ENCODE data around the gene RASA3.

The RASA3 gene

DNA sequence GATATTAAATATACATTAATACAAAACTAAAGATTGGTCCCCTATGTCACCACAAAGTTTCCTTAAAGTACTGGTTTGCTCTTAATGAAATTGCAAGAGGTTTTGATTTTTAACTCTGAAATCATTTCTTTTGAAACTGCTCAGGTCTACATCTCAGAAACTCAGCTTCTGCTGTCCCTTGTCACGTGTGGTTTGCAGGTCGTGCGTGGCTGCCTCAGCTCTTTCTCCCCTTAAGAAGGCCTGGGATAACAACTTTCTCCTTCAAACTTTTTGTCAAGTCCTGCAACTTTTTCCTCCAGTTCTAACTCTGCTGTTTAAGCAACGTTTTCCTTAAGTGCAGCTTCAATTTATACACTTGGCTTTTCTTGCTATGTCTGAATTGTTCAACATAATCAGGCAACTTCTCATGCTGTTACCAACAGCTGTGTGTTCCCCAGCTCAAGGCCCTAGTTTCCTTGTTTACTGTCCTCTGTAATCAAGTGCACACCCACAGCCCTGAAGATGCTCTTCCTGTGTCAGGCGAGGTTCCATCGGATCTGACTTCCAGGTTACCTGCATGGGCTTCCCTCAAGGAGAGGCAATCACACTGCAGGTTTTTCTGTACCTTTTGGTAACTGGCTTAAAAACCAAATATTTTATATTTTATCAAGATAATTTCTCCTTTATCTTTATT is 172.0 kb downstream of the RASA3 start:
- DNase-seq: no peak

GRCh38 chr13:113959198-113959597 is 173.2 kb downstream of the RASA3 start:
- DNase-seq: no peak

DNA sequence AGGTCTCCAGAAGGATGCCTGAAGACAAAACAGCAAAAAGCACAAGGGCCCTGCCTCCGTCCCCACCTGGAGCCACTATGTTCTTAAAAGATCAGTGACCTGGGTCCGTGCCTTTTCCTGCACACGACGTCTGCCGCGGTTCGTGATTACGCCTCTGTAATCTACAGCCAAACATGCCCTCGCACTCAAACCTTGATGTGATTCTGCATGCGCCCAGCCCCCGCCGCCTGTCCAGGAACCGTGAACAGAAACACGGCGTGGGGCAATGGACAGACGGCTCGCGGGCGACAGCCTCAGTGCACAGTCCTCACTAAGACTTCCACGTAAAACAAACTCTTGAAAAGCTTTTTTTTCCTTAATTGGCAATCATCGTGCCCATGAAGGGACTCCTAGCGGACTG is 174.1 kb downstream of the RASA3 start:
- DNase-seq: no peak

- no peak for DNase-seq
These were observed 175.9 kb downstream of the RASA3 start for GRCh38 chr13:113956571-113956970.

- no peak for DNase-seq
These were observed 176.7 kb downstream of the RASA3 start for GRCh38 chr13:113955691-113956090.

DNA sequence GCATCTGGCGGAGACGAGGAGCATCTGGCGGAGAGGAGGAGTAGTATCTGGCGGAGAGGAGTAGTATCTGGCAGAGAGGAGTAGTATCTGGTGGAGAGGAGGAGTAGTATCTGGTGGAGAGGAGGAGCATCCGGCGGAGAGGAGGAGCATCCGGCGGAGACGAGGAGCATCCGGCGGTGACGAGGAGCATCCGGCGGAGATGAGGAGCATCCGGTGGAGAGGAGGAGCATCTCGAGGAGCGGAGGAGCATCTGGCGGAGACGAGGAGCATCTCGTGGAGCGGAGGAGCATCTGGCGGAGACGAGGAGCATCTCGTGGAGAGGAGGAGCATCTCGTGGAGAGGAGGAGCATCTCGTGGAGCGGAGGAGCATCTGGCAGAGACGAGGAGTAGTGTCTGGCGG is 177.2 kb downstream of the RASA3 start:
- DNase-seq: no peak

DNA sequence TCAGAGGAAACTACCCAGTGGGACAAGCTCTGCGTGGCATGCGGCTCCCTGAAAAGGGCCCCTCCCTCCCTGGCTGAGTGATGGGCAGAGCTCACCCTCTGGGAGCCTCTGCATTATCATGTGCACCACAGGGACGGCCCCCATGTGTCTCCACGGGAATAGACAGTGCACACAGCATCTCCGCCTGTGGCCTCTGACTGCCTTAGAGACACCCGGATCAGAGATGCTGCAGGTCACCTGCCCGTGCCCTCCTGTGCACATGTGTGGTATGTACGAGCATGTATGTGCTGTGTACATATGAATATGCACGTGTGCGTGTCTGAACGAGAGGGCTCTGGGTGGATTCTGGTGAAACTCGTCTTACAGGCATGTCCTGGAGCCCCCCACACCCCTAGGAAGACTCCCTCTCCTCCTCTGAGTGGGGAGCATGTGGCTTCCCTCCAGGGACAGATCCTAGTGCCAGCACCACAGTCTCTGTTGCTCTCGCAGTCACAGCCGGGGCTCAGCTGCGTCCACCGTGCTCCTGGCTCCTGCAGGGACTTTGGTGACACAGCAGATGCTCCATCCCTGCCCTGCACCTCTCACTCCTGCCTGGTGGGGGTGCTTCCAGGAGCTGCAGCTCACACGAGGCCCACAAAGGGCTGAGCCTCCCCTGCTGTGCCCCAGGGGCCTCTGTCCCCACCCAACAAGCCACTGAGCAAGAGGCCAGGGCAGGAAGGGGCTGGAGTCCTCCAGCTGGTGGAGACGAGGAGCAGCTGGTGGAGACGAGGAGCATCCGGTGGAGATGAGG is 178.2 kb downstream of the RASA3 start:
- no peak for DNase-seq

DNA sequence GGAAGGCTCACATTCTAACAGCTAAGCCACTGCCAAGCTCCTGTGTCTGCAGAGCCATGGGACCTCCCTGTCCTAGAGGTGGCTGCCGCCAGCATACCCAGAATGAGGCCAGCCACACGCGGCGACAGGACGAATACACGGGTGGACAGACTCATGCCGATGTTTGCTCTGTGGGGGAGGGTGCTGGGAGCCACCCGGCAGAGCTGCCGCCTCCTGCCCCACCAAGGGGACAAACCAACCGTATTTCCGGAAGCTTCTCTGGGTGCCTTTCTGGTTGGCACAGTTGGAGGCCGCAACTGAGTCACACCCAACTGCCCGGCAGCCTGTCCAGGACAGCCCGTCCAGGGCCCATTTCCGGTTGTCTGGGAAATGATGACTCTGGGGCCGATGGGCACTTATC is 178.9 kb downstream of the RASA3 start:
- no peak for DNase-seq

- DNase-seq: no peak
These were observed 179.4 kb downstream of the RASA3 start for GRCh38 chr13:113952983-113953520.

- DNase-seq: no peak
These were observed 180.1 kb downstream of the RASA3 start for GRCh38 chr13:113952151-113952982.

DNA sequence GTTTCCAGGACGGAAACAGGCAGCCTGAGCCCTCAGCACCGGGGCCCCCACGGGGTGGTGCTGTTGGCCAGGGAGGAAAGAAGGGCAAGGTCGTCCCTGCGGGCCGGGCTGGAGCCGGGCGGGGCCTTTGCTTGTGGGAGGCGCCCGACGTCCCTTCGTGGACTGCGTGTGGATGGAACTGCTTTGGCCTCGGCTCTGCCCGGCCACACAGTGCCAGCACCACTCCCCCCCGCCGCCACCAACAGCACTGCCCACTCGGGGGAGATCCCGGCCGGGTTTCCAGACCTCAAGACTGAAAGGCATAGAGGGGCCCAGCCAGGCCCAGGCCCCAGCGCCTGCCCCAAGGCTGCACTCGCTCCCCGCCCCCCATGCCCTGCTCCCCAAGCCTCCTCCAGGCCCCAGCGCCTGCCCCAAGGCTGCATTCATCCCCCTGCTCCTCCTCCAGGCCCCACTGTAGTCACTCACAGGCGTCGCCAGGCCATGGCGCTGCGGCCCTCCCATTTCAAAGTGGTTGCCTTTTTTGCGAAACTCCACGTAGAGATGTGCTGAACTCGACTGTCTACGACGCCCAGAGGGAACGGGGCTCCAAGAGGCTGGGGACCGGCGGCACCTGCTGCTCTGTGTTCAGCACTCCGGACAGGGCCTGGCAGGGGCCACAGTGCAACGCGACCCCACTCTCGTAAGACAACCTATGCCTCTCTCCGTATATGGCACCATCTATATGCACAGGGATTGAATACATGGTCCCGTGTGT is 181.0 kb downstream of the RASA3 start:
- no peak for DNase-seq

DNA sequence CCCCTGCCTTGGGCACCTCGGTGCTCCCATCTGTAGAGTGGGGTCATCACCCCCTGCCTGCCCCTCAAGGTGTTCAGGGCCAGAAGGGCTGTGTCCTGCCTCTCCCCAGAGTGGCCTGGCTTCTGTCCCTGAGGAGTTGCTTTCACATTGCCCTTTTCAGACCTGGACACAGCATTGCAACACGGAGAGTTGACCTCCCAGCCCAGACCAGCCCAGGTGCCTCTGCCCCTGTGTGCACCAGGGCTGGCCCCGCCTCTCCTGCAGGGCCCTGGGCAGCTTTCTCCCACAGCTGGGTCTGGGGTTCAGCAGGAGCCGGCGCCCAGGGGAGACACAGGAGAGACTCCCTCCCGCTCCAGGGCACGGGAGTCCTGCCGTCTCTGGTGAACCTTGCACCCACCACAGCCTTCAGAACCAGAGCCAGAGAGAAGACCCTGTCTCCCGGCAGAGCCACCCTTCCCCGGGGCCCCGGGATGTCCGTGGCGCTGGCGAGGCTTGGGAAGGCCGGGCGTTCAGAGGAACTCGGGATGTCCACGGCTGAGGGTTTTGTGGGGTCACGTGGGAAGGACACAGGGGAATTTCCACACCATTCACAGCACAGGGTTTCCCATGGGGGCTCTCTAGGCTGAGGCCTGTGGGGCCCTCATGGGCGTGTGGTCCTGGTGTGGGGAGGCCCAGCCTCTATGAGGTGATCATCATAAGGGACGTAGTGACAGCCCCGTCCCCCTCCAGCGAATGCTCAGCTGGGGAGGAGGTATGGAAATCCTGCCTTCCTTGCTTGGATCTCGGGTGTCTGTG is 181.8 kb downstream of the RASA3 start:
- DNase-seq: no peak

DNA sequence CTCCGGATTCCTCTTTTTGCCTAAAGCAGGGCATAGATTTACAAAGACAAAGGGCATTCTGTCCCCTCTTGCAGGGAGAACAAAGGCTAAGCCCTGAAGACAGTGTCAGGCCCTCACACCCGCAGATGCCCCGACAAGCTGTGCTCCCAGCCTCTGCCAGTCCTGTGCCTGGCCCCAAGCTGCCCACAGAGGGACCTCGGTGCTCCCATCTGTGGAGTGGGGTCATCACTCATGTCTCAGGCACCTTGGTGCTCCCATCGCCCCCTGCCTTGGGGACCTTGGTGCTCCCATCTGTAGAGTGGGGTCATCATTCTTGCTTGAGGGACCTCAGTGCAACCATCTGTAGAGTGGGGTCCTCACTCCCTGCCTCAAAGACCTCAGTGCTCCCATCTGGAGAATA is 182.9 kb downstream of the RASA3 start:
- DNase-seq: no peak

DNA sequence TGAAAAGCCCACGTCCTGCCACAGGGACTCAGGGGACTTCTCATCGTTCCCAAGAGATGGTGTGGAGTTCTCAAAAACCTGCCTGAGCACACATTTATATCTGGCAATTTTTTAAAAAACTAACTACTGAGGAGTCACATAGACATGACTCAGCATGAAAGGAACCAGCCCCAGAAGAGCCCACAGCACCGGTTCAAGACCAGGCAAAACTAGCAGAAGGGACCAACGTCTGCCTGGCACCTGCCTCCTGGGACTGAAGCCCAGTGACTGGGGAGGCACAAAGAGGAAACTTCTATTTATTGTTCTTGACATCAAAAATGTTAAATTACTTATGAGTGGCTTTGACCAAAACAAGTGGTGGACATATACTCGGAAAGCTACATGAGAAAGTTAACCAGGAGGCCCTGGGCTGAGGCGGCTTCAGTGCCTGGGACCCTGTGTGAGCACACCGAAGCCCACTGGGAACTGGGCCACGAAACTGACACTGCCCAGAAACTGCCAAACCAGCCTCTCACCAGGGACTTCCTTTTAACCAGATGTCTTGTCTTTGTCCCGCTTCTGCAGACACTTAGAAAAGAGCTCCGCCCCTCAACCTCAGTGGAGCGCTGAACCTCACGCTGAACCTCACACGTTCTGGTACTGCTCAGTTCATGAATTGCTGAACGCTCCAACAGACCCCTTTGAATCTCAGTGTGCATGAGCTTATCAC is 184.2 kb downstream of the RASA3 start:
- no peak for DNase-seq

GRCh38 chr13:113947311-113948033 is 185.0 kb downstream of the RASA3 start:
- DNase-seq: no peak

DNA sequence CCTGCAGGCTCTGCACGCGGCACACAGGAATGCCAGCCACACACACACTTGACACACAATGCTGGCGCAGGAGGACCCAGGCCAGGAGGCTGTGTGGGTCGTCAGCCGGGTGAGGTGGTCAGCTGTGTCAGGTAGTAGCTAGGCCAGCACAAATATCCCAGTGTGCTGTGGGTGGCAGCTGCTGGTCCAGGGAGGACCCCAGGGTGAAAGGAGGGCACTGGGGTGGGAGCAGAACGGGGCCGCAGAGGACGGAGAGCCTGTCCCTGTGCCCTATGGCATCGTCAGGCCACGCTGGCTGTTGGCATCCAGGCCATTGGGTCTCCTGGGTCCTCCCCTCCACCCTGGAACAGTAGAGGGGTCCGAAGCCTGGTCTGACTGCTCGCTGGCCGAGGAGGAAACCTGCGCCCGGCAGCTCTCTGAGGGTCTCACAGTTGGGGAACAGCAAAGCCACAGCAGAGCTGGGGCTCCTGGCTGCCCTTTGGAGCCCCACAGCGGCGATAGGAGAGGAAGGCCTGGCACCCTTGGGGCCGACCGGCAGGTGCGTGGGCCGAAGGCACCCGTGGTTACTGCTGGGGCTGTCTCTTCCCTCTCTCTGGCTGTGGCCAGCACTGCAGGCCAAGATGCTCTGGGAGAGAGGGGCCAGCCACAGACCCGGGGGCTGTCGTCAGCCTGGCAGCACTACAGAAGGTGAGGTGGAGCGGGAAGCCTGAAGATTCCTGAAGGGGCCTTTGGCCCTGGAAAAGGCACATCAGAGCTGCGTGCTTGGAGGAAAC is 185.8 kb downstream of the RASA3 start:
- no peak for DNase-seq

GRCh38 chr13:113945857-113946408 is 186.5 kb downstream of the RASA3 start:
- no peak for DNase-seq

- DNase-seq: no peak
These were observed 188.4 kb downstream of the RASA3 start for GRCh38 chr13:113943821-113944565.

Data from NCI-H446 treated with DMSO at 0.1 percent for 48 hours (cell line).